Vagina (tissue), 2 donors: ENCODE results near the gene MRPL18. TPM values are rescaled to one million over a fixed set of nuclear protein-coding genes. Genes with fewer than 3 reads are reported as not detected.

ENCODE experiments used
- DNase-seq, 2 donors: peaks; one replicate each; pipeline ENCODE4 v3.0.0-alpha.2; 2017; ENCODE audit errors: extremely low spot score in 2 of 2
- H3K27ac ChIP-seq: fragments of 200-600 bp; sonication (generic); one replicate; pipeline ENCODE4 v1.5.1; 2019
- H3K27me3 ChIP-seq: fragments of 200-600 bp; sonication (generic); one replicate; pipeline ENCODE4 v1.5.1; 2019
- H3K36me3 ChIP-seq, 2 donors: fragments of 200-600 bp; sonication (generic); one replicate each; pipeline ENCODE4 v1.5.1; 2017 to 2019
- H3K4me1 ChIP-seq: fragments of 200-600 bp; sonication (generic); one replicate; pipeline ENCODE4 v1.5.1; 2019
- H3K4me3 ChIP-seq, 2 donors: fragments of 200-600 bp; sonication (generic); 1 replicate in 1 of 2; 2 replicates in 1 of 2; pipeline ENCODE4 v1.5.1; 2016 to 2019
- H3K9me3 ChIP-seq: fragments of 200-600 bp; sonication (generic); one replicate; pipeline ENCODE4 v1.5.1; 2019
- POLR2A ChIP-seq, 2 donors: fragments of 450-650 bp; IDR thresholded peaks; one replicate each; pipeline ENCODE4 v1.6.1; 2017; ENCODE audit warnings: antibody characterized with exemption in 2 of 2, mild to moderate bottlenecking in 2 of 2, moderate library complexity in 2 of 2
- POLR2AphosphoS5 ChIP-seq, 2 donors: sonication (generic); formaldehyde crosslinking; IDR thresholded peaks; one replicate each; pipeline ENCODE4 v1.9.0; 2017; ENCODE audit warnings: antibody characterized with exemption in 2 of 2, mild to moderate bottlenecking in 2 of 2, low read depth in 1 of 2; ENCODE audit not compliant: insufficient read depth in 1 of 2
- intact Hi-C: fragments of 100-400 bp; cut with DNase I; formaldehyde crosslinking; loops from one replicate; pipeline ENCODE4 v1.15.1; 2023
- total RNA-seq: library from RNA; depleted of rRNA; stranded (reverse); fragments of >200 nt; gene quantifications from one replicate; pipeline ENCODE4 v1.2.3, GENCODE V29; 2016
- TF ChIP-seq, protein P1 (sequence below), 3 experiments: fragments of 450-650 bp in 2 of 3; fragments of 200-600 bp in 1 of 3; sonication (generic) in 1 of 3; IDR thresholded peaks; one replicate each; pipeline ENCODE4 v1.5.1; 2017 to 2019; ENCODE audit warnings: antibody characterized with exemption in 3 of 3, mild to moderate bottlenecking in 2 of 3, moderate library complexity in 2 of 3

MRPL18 gene
- total RNA-seq, 1 donor from 2014 or later: 58.7 TPM

DNA sequence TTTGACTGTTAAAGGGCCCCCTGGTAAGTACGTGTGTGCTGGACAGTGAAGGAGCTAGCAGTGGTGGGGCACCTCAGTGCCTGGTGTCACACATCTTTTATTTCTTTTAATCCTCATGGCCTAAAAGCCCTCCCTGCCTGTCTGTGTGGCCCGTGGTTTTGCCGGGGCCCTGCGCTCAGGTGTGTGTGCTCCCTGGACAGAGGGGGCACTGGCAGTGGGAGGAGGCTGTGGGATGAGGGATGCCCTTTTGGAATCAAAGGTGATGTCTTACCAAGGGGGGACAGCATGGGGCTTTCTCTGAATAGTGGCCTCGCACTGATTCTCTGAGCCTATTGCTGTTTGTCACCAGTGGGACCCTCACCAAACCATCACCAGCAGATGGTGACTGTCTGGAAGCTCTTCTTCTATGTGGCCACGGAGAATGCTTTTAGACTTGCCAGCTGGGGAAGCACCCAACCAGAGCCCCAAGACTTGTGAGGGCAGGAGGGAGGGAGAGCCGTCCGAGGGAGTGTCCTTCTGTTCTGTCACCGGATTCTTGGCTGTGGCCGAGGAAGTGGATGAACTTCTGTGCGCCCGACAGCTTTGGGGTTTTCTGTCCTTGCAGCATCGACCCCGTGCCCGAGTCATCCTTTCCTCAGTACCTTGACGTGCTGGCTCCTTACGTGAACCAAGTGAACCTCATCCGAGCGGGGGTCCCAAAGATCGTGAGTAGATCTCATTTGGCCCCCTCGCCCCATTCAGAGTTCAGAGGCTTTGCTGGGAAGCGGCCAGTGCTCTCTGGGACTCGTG lies 27.9 kb downstream of the MRPL18 start:
- no peaks in the 10 kb centered on the region for H3K27me3 ChIP-seq
- TF ChIP-seq, protein P1, sequence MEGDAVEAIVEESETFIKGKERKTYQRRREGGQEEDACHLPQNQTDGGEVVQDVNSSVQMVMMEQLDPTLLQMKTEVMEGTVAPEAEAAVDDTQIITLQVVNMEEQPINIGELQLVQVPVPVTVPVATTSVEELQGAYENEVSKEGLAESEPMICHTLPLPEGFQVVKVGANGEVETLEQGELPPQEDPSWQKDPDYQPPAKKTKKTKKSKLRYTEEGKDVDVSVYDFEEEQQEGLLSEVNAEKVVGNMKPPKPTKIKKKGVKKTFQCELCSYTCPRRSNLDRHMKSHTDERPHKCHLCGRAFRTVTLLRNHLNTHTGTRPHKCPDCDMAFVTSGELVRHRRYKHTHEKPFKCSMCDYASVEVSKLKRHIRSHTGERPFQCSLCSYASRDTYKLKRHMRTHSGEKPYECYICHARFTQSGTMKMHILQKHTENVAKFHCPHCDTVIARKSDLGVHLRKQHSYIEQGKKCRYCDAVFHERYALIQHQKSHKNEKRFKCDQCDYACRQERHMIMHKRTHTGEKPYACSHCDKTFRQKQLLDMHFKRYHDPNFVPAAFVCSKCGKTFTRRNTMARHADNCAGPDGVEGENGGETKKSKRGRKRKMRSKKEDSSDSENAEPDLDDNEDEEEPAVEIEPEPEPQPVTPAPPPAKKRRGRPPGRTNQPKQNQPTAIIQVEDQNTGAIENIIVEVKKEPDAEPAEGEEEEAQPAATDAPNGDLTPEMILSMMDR (IDR thresholded peaks at IDR 0.05): no peak
- TF ChIP-seq POLR2AphosphoS5 (IDR thresholded peaks at IDR 0.05; ENCODE audit: insufficient read depth in 1 of 2, low read depth in 1 of 2) (no peak), POLR2A (IDR thresholded peaks at IDR 0.05) (no peak)
- no peak overlapping the region for H3K27ac ChIP-seq
- no peak overlapping the region for H3K4me3 ChIP-seq
- intact Hi-C loops: no loop called here
- H3K4me1 ChIP-seq: no peaks in the 10 kb centered on the region
- H3K9me3 ChIP-seq: no peaks in the 10 kb centered on the region
- H3K36me3 ChIP-seq: no peaks in the 10 kb centered on the region
- DNase-seq: no peak

DNA sequence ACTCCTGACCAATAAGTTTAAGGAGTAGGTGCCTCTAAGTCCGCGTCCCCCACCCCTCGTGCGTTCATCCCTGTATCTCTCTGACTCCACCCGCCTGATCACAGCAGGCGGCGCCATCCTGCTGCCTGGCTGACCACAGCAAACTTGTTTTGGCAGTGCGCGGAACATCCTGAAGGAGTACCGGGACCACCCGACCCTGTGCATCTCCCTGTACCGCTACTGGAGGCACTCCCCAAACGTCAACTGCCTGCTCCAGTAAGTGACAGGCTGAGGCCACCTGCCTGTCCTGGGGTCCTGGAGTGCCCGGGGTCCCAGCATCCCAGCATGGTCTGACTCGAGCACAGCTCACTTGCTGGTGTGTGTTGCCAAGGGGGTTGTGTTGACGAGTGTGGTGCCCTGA lies 28.8 kb downstream of the MRPL18 start:
- no peak overlapping the region for H3K27ac ChIP-seq
- no peak for TF ChIP-seq POLR2A (IDR thresholded peaks at IDR 0.05)
- TF ChIP-seq POLR2AphosphoS5 (IDR thresholded peaks at IDR 0.05; ENCODE audit: insufficient read depth in 1 of 2, low read depth in 1 of 2): no peak
- TF ChIP-seq, protein P1 (IDR thresholded peaks at IDR 0.05): no peak
- no peaks in the 10 kb centered on the region for H3K4me1 ChIP-seq
- H3K4me3 ChIP-seq: no peak overlapping the region
- DNase-seq: no peak
- H3K36me3 ChIP-seq: no peaks in the 10 kb centered on the region
- no peaks in the 10 kb centered on the region for H3K27me3 ChIP-seq
- intact Hi-C loops: no loop called here
- H3K9me3 ChIP-seq: no peaks in the 10 kb centered on the region

- DNase-seq: no peak
- Histone ChIP-seq H3K36me3 (no peaks in the 10 kb centered on the region), H3K4me3 (no peak overlapping the region), H3K9me3 (no peaks in the 10 kb centered on the region), H3K27ac (no peak overlapping the region), H3K4me1 (no peaks in the 10 kb centered on the region), H3K27me3 (no peaks in the 10 kb centered on the region)
- TF ChIP-seq POLR2AphosphoS5 (IDR thresholded peaks at IDR 0.05; ENCODE audit: insufficient read depth in 1 of 2, low read depth in 1 of 2) (no peak), POLR2A (IDR thresholded peaks at IDR 0.05) (no peak)
- TF ChIP-seq, protein P1 (IDR thresholded peaks at IDR 0.05): no peak
- intact Hi-C loops: no loop called here
Measured at GRCh38 chr6:159819932-159820640, 29.8 kb downstream of the MRPL18 start.

GRCh38 chr6:159821122-159821521 lies 30.9 kb downstream of the MRPL18 start:
- no peak overlapping the region for H3K27ac ChIP-seq
- intact Hi-C loops: no loop called here
- no peaks in the 10 kb centered on the region for H3K36me3 ChIP-seq
- DNase-seq: no peak
- no peak overlapping the region for H3K4me3 ChIP-seq
- H3K4me1 ChIP-seq: no peaks in the 10 kb centered on the region
- H3K27me3 ChIP-seq: no peaks in the 10 kb centered on the region
- no peaks in the 10 kb centered on the region for H3K9me3 ChIP-seq
- TF ChIP-seq POLR2AphosphoS5 (IDR thresholded peaks at IDR 0.05; ENCODE audit: insufficient read depth in 1 of 2, low read depth in 1 of 2) (no peak), POLR2A (IDR thresholded peaks at IDR 0.05) (no peak)
- TF ChIP-seq, protein P1 (IDR thresholded peaks at IDR 0.05): no peak

DNA sequence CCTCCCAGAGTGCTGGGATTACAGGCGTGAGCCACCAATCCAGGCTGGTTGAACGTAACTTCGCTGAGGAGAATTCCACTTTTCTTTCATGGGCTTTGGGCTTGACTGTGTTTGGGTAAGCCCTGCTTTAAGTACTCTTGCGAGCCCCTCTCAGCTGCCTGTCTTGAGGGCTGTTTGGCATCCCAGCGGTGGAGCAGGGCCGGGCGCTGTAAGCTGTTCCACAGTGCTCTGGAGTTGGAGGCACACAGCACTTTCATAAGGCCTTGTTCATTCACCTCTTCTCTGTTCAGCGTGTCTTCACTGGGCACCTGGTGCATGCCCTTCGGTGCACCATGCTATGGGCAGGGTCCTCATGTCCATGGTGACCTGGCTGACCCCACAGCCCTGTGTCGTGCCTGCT lies 31.5 kb downstream of the MRPL18 start:
- Histone ChIP-seq H3K27ac (no peak overlapping the region), H3K36me3 (no peaks in the 10 kb centered on the region), H3K4me3 (no peak overlapping the region), H3K4me1 (no peaks in the 10 kb centered on the region), H3K27me3 (no peaks in the 10 kb centered on the region), H3K9me3 (no peaks in the 10 kb centered on the region)
- intact Hi-C loops: no loop called here
- TF ChIP-seq POLR2AphosphoS5 (IDR thresholded peaks at IDR 0.05; ENCODE audit: insufficient read depth in 1 of 2, low read depth in 1 of 2): no peak
- TF ChIP-seq, protein P1 (IDR thresholded peaks at IDR 0.05): no peak
- TF ChIP-seq POLR2A (IDR thresholded peaks at IDR 0.05): no peak
- DNase-seq: no peak
